Spleen (tissue), 11 donors: ENCODE data around the gene FEZ2. TPM values are rescaled to one million over a fixed set of nuclear protein-coding genes. Genes with fewer than 3 reads are reported as not detected.

Experiments used
- DNase-seq: peaks from one replicate; pipeline ENCODE4 v3.0.0-alpha.2; 2020
- H3K27ac ChIP-seq, 8 donors: fragments of 200-600 bp; sonication (generic) in 7 of 8; 1 replicate in 4 of 8; 2 replicates in 4 of 8; pipeline versions ENCODE4 v1.5.0 to v1.8.0; 2016 to 2021; ENCODE audit warnings: inconsistent platforms in 4 of 8, mild to moderate bottlenecking in 4 of 8, moderate library complexity in 1 of 8
- H3K27me3 ChIP-seq, 7 donors: fragments of 200-600 bp; sonication (generic) in 6 of 7; replicated peaks in 1 of 7; 1 replicate in 4 of 7; 2 replicates in 3 of 7; pipeline versions ENCODE4 v1.5.0 to v1.8.0; 2016 to 2021; ENCODE audit warnings: inconsistent platforms in 3 of 7, mild to moderate bottlenecking in 1 of 7
- H3K36me3 ChIP-seq, 6 donors: fragments of 200-600 bp; sonication (generic) in 5 of 6; 1 replicate in 4 of 6; 2 replicates in 2 of 6; pipeline versions ENCODE4 v1.5.0 to v1.8.0; 2016 to 2021; ENCODE audit warnings: inconsistent platforms in 2 of 6
- H3K4me1 ChIP-seq, 6 donors: fragments of 200-600 bp; sonication (generic) in 5 of 6; 1 replicate in 3 of 6; 2 replicates in 3 of 6; pipeline versions ENCODE4 v1.5.0 to v1.8.0; 2016 to 2021; ENCODE audit warnings: inconsistent platforms in 3 of 6
- H3K4me3 ChIP-seq, 8 donors: fragments of 200-600 bp; sonication (generic) in 7 of 8; 1 replicate in 4 of 8; 2 replicates in 4 of 8; pipeline versions ENCODE4 v1.5.0 to v1.8.0; 2016 to 2021; ENCODE audit warnings: inconsistent platforms in 4 of 8, mild to moderate bottlenecking in 4 of 8, moderate library complexity in 2 of 8
- H3K9me3 ChIP-seq, 8 donors: fragments of 200-600 bp; sonication (generic) in 7 of 8; 1 replicate in 4 of 8; 2 replicates in 4 of 8; pipeline versions ENCODE4 v1.5.0 to v1.8.0; 2016 to 2021; ENCODE audit warnings: inconsistent platforms in 4 of 8
- CTCF ChIP-seq, 11 experiments: fragments of 200-600 bp in 7 of 11; fragments of 450-650 bp in 4 of 11; sonication (generic) in 4 of 11; IDR thresholded peaks in 8 of 11; conservative IDR thresholded peaks in 3 of 11; 1 replicate in 7 of 11; 2 replicates in 4 of 11; pipeline versions ENCODE4 v1.4.0 to v1.8.0; 2016 to 2021; ENCODE audit warnings: antibody characterized with exemption in 11 of 11, inconsistent platforms in 4 of 11, mild to moderate bottlenecking in 1 of 11
- POLR2A ChIP-seq, 3 donors: fragments of 450-650 bp; IDR thresholded peaks; one replicate each; pipeline ENCODE4 v1.5.1; 2017; ENCODE audit warnings: antibody characterized with exemption in 3 of 3, mild to moderate bottlenecking in 1 of 3
- POLR2AphosphoS5 ChIP-seq, 3 donors: sonication (generic); formaldehyde crosslinking; IDR thresholded peaks; one replicate each; pipeline ENCODE4 v1.5.1; 2017; ENCODE audit warnings: antibody characterized with exemption in 3 of 3
- WGBS, 5 donors: extraction: QIAGEN DNeasy Blood & Tissue Kit in 3 of 5; methylation state at CpG; one replicate each; pipeline versions ENCODE4 v1.1.5 to v1.1.7; 2013 to 2018; 5-methylcytosine and 5-hydroxymethylcytosine counted together
- intact Hi-C: fragments of 100-400 bp; cut with DNase I; formaldehyde crosslinking; loops from one replicate; pipeline ENCODE4 v1.15.0; 2023; ENCODE audit warnings: low total_unique reads
- polyA plus RNA-seq, 3 donors: library from polyadenylated mRNA; stranded (reverse); fragments of 200-250 nt; gene quantifications; one replicate each; pipeline ENCODE4 v1.2.1, GENCODE V29; 2013
- total RNA-seq, 7 donors: library from RNA; depleted of rRNA in 3 of 7; stranded (reverse); fragments of >200 nt in 3 of 7; fragmentation: NEBNext Ultra II Directional in 4 of 7; extraction: Animal tissue kit (Norgen Biotek cat#: 25700) in 4 of 7; gene quantifications; one replicate each; pipeline versions ENCODE4 v1.1.0 to v1.2.1, GENCODE V29; 2016 to 2021
- donor health status: healthy with polysubstance abuse.
- donor health status: DM: no; HTN: no; CAD: no; lungs with moderate emphysema.
- donor health status: DM: no; HTN: no; CAD: no.
- donor health status: Bipolar disorder and iron deficiency.
- donor health status: healthy.
- donor health status: DM: no; HTN: no; CAD: no.
- donor health status: DM: yes; HTN: yes; CAD: no.

FEZ2 gene
- total and polyA plus RNA-seq, 10 donors, result 12.2 to 76.9 (median 57.1) TPM

- DNase-seq, result no peak
- Histone ChIP-seq H3K27me3 (peaks cover 0 to 7% (median 0%) of the 10 kb centered on the region in 7 donors), H3K4me1 (no peaks in the 10 kb centered on the region), H3K9me3 (no peaks in the 10 kb centered on the region), H3K36me3 (no peaks in the 10 kb centered on the region), H3K4me3 (no peak overlapping the region), H3K27ac (no peak overlapping the region)
- intact Hi-C loops, result no loop called here
- TF ChIP-seq POLR2AphosphoS5 (IDR thresholded peaks at IDR 0.05), result no peak
- no peak for TF ChIP-seq POLR2A (IDR thresholded peaks at IDR 0.05)
- TF ChIP-seq CTCF (IDR thresholded peaks at IDR 0.05 in 8 of 11, conservative IDR thresholded peaks at IDR 0.05 in 3 of 11), result no peak
Measured at GRCh38 chr2:36616947-36617346, 19.0 kb upstream of the FEZ2 start.

- no peak overlapping the region for H3K27ac ChIP-seq
- no peaks in the 10 kb centered on the region for H3K4me1 ChIP-seq
- H3K4me3 ChIP-seq, result no peak overlapping the region
- H3K27me3 ChIP-seq, result peaks cover 0 to 2% (median 0%) of the 10 kb centered on the region in 7 donors
- H3K9me3 ChIP-seq, result no peaks in the 10 kb centered on the region
- WGBS, 5 donors, result 87 to 95% (median 94%) methylated on average over 6 of the region's 6 CpGs
- DNase-seq, result no peak
- intact Hi-C loops, result no loop called here
- no peak for TF ChIP-seq POLR2A (IDR thresholded peaks at IDR 0.05)
- no peaks in the 10 kb centered on the region for H3K36me3 ChIP-seq
Measured at GRCh38 chr2:36615222-36615621, 17.3 kb upstream of the FEZ2 start.

- intact Hi-C loops, result no loop called here
- Histone ChIP-seq H3K9me3 (no peaks in the 10 kb centered on the region), H3K27ac (no peak overlapping the region), H3K27me3 (no peaks in the 10 kb centered on the region), H3K4me1 (no peaks in the 10 kb centered on the region), H3K36me3 (no peaks in the 10 kb centered on the region), H3K4me3 (no peak overlapping the region)
- WGBS, 5 donors, result 66 to 89% (median 79%) methylated on average over 1 of the region's 1 CpG
- no peak for DNase-seq
- no peak for TF ChIP-seq POLR2AphosphoS5 (IDR thresholded peaks at IDR 0.05)
- no peak for TF ChIP-seq POLR2A (IDR thresholded peaks at IDR 0.05)
- no peak for TF ChIP-seq CTCF (IDR thresholded peaks at IDR 0.05 in 8 of 11, conservative IDR thresholded peaks at IDR 0.05 in 3 of 11)
Measured at GRCh38 chr2:36613801-36614200, 15.8 kb upstream of the FEZ2 start.

GRCh38 chr2:36611316-36611990 is 13.5 kb upstream of the FEZ2 start:
- no peak for TF ChIP-seq CTCF (IDR thresholded peaks at IDR 0.05 in 8 of 11, conservative IDR thresholded peaks at IDR 0.05 in 3 of 11)
- no peak for TF ChIP-seq POLR2AphosphoS5 (IDR thresholded peaks at IDR 0.05)
- no peak for TF ChIP-seq POLR2A (IDR thresholded peaks at IDR 0.05)
- Histone ChIP-seq H3K27me3 (no peaks in the 10 kb centered on the region), H3K9me3 (no peaks in the 10 kb centered on the region), H3K4me3 (no peak overlapping the region), H3K4me1 (no peaks in the 10 kb centered on the region), H3K27ac (no peak overlapping the region), H3K36me3 (no peaks in the 10 kb centered on the region)
- 76 to 87% (median 82%) methylated on average over 5 of the region's 5 CpGs for whole genome bisulfite sequencing, 5 donors
- no peak for DNase-seq
- intact Hi-C loops, result no loop called here
